HL-60 (cell line): Measurements from ENCODE around the gene KRTAP4-8.
"Not testable (repeated sequence)": the region's sequence is repeated elsewhere in the genome, so short reads cannot be mapped to it uniquely, and the experiment has no call there.

ENCODE experiments used
- DNase-seq, 2 experiments: peaks; one replicate each; pipeline ENCODE4 v3.0.0-alpha.2; 2010 to 2020; ENCODE audit warnings: low read depth in 1 of 2, low spot score in 1 of 2
- H3K27ac ChIP-seq: fragments of 250-450 bp; sonication (Bioruptor Pico); replicated peaks from 2 replicates; pipeline ENCODE4 v1.5.1; 2020; ENCODE audit warnings: mild to moderate bottlenecking, moderate library complexity
- H3K27me3 ChIP-seq: fragments of 250-450 bp; sonication (Bioruptor Pico); 2 replicates; pipeline ENCODE4 v1.5.1; 2021; ENCODE audit warnings: mild to moderate bottlenecking, moderate library complexity; ENCODE audit not compliant: insufficient read depth, poor library complexity, severe bottlenecking
- H3K4me3 ChIP-seq: replicated peaks from 2 replicates; pipeline ENCODE4 v1.5.1; 2011; ENCODE audit warnings: mild to moderate bottlenecking, control low read depth, low read length; ENCODE audit not compliant: insufficient read depth
- GABPA ChIP-seq: IDR thresholded peaks from 2 replicates; pipeline ENCODE4 v1.6.1; 2012; ENCODE audit warnings: low read depth
- POLR2AphosphoS5 ChIP-seq: IDR thresholded peaks from 2 replicates; pipeline ENCODE4 v1.6.1; 2012; ENCODE audit warnings: low read depth
- SPI1 ChIP-seq: IDR thresholded peaks from 2 replicates; pipeline ENCODE4 v1.6.1; 2012; ENCODE audit warnings: low read depth, mild to moderate bottlenecking, borderline replicate concordance
- TF ChIP-seq, protein P1 (sequence below): IDR thresholded peaks from one replicate; pipeline ENCODE4 v1.5.1; 2011; ENCODE audit warnings: low read length, control low read depth, inconsistent platforms; ENCODE audit not compliant: insufficient read depth
- TF ChIP-seq, protein P2 (sequence below): IDR thresholded peaks from 2 replicates; pipeline ENCODE4 v1.6.1; 2012; ENCODE audit warnings: low read depth; ENCODE audit not compliant: insufficient replicate concordance

Gene KRTAP4-8

DNA sequence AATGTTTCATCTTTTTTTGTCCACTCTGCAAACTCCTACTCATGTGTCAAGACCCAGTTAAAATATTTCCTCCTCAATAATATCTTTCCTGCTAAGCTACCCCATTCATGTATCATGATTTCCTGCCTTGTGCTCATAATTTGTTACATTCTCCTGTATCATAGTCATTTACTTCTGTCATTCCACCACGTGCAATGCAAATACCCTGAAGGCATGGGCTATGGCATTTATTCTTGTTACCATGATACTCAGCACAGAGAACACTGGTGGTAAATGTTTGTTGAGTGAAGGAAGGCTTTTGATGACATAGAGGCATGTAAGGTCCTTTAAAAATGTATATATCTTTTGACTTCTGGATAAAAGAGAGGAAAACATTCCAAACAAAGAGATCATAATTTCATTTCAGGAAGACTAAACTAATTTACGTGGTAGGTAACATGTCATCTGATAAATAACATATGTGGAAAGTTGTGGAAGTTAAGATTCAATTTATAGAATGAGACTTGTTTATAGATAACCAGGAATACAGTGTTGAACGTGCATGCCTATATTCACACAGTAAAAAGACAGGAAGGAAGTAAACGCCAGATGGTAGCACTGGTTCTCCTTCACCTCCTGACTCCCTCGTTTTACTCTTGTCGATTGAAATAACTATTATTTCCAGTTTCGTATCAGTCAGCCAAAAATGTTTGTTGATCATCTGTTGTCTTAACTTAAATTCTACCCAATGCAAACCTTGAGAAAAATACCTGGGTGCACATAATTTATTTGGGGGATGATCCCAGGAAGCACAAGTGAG, 1.9 kb upstream of the KRTAP4-8 start:
- H3K27ac ChIP-seq, H3K27me3 ChIP-seq, DNase-seq, H3K4me3 ChIP-seq: not testable (repeated sequence)

DNA sequence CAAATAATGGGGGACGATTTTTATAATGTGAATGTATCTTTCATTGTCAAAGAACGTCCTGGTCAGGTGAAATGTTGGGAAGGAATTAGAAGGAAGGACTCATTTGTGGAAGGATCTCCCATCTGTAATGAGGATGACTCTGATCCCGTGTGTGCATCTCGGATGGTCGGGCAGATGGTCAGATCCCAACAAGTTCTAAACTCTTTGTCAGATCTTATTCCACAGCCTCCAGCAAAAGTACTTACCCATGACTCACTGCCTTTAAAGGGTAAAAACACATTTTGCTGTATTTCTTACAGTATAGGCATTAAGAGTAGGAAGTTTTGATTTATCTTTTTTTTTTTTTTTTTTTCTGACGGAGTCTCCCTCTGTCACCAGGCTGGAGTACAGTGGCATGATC, 539 bp upstream of the KRTAP4-8 start:
- Histone ChIP-seq H3K27me3 (no peaks in the 10 kb centered on the region), H3K27ac (no peak overlapping the region), H3K4me3 (no peak overlapping the region)
- TF ChIP-seq POLR2AphosphoS5 (no peak), SPI1 (no peak), GABPA (no peak)
- TF ChIP-seq, protein P1, sequence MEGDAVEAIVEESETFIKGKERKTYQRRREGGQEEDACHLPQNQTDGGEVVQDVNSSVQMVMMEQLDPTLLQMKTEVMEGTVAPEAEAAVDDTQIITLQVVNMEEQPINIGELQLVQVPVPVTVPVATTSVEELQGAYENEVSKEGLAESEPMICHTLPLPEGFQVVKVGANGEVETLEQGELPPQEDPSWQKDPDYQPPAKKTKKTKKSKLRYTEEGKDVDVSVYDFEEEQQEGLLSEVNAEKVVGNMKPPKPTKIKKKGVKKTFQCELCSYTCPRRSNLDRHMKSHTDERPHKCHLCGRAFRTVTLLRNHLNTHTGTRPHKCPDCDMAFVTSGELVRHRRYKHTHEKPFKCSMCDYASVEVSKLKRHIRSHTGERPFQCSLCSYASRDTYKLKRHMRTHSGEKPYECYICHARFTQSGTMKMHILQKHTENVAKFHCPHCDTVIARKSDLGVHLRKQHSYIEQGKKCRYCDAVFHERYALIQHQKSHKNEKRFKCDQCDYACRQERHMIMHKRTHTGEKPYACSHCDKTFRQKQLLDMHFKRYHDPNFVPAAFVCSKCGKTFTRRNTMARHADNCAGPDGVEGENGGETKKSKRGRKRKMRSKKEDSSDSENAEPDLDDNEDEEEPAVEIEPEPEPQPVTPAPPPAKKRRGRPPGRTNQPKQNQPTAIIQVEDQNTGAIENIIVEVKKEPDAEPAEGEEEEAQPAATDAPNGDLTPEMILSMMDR = no peak
- TF ChIP-seq, protein P2, sequence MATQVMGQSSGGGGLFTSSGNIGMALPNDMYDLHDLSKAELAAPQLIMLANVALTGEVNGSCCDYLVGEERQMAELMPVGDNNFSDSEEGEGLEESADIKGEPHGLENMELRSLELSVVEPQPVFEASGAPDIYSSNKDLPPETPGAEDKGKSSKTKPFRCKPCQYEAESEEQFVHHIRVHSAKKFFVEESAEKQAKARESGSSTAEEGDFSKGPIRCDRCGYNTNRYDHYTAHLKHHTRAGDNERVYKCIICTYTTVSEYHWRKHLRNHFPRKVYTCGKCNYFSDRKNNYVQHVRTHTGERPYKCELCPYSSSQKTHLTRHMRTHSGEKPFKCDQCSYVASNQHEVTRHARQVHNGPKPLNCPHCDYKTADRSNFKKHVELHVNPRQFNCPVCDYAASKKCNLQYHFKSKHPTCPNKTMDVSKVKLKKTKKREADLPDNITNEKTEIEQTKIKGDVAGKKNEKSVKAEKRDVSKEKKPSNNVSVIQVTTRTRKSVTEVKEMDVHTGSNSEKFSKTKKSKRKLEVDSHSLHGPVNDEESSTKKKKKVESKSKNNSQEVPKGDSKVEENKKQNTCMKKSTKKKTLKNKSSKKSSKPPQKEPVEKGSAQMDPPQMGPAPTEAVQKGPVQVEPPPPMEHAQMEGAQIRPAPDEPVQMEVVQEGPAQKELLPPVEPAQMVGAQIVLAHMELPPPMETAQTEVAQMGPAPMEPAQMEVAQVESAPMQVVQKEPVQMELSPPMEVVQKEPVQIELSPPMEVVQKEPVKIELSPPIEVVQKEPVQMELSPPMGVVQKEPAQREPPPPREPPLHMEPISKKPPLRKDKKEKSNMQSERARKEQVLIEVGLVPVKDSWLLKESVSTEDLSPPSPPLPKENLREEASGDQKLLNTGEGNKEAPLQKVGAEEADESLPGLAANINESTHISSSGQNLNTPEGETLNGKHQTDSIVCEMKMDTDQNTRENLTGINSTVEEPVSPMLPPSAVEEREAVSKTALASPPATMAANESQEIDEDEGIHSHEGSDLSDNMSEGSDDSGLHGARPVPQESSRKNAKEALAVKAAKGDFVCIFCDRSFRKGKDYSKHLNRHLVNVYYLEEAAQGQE = no peak
- DNase-seq = no peak

DNA sequence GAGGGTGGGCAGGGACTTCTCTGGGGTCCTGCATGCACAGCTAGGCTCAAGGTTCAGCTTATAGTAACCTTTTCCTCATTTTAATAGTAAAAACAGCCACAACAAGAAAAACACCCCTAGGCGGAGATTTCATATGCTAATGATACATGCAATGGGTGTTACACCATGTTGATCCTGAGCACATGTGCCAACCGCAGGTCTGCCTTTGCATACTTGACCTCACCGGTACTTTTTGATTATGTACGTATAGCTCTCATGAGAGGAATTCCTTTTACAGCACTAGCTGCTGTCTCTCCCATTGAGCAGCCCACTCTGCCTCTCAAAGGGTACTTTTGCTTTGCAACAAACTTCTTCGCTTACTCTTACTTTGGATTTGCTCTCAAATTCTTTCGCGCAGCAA, 1.9 kb downstream of the KRTAP4-8 start:
- H3K27ac ChIP-seq = no peak overlapping the region
- TF ChIP-seq, protein P2 = no peak
- TF ChIP-seq POLR2AphosphoS5 (no peak), GABPA (no peak), SPI1 (no peak)
- TF ChIP-seq, protein P1 = no peak

DNA sequence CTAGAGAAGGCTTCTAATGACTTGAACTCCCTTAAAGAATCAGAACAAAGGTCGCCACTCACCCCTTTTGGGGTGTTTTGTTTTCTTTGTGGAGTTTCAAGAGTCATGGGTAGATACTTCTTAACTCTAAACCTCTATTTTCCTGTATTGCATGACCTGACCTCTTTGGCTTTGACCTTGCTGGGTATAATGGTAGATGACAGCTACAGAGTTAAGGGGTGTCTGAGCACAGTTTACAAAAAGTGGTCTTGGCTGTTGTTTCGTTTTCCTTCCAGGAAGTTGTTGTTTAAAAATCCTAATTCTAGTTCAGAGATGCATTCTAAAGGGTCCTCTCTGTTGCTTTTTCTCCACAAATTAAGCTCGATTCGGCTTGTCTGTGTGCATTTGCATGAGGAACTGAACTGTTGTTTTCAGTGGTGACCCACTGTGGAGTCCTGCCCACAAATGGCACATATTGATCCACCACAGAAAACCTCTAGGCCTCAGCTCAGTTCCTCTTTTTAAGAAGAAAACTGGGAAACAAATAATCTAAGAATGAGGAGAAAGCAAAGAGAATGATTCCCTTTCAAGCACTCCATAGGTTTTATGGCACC, 9.1 kb downstream of the KRTAP4-8 start:
- DNase-seq = peak in 1 of 2 experiments; percentile 13
- TF ChIP-seq SPI1 = peak; percentile 3; the same call in 1 of the 2 replicates

More for the DNA sequence above, 1.9 kb downstream of the KRTAP4-8 start:
- H3K27me3 ChIP-seq = no peaks in the 10 kb centered on the region
- DNase-seq = no peak
- no peak overlapping the region for H3K4me3 ChIP-seq

DNA sequence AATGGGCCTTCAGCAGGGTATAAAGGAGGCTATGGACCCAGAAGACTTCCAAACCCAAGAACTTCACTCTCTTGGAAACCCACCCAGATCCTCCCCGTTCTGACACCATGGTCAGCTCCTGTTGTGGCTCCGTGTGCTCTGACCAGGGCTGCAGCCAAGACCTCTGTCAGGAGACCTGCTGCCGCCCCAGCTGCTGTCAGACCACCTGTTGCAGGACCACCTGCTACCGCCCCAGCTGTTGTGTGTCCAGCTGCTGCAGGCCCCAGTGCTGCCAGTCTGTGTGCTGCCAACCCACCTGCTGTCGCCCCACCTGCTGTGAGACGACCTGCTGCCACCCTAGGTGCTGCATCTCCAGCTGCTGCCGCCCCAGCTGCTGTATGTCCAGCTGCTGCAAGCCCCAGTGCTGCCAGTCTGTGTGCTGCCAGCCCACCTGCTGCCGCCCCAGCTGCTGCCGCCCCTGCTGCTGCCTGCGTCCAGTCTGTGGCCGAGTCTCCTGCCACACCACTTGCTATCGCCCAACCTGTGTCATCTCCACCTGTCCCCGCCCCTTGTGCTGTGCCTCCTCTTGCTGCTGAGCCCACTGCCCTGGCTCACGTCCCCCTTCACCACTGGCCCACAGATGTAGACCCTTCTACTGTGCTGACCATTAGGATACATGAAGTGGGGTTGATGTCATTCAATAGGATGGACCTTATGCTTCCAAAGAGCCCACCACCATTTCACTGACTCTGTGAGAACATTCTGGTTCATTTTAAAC, 13.7 kb downstream of the KRTAP4-8 start, which contains the start of gene KRTAP4-7:
TSS of gene KRTAP4-7 (plus strand) at position 51 of the 757 bp plus-strand sequence. CDS start at position 108, 57 bp downstream.
- H3K27me3 ChIP-seq, H3K4me3 ChIP-seq, DNase-seq, H3K27ac ChIP-seq: not testable (repeated sequence)

More for the DNA sequence above, 9.1 kb downstream of the KRTAP4-8 start:
- H3K4me3 ChIP-seq, H3K27ac ChIP-seq, H3K27me3 ChIP-seq: not testable (repeated sequence)

DNA sequence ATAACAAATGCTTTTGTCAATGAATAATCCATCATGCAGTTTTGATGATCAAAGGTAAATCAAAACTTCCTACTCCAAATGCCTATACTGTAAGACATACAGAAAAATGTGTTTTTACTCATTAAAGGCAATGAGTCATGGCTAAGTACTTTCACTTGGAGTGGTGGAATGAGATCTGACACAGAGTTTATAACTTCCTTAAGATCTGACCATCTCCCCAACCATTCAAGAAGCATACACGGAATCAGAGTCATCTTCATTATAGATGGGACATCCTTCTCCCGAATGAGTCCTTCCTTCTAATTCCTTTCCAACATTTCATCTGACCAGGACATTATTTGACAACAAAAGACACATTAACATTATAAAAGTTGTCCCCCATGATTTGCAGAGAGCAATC, 14.5 kb downstream of the KRTAP4-8 start:
- not testable (repeated sequence) for H3K27ac ChIP-seq, H3K27me3 ChIP-seq, H3K4me3 ChIP-seq, DNase-seq
